Globus pallidus (tissue), 1 donor: ENCODE results near the gene INKA1.
A peak's percentile ranks its signal among the peaks of the same experiment; 100 is the strongest.

Source experiments
- DNase-seq: peaks from one replicate; pipeline ENCODE4 v3.0.0-alpha.2; 2015; ENCODE audit warnings: low spot score

Gene INKA1

DNA sequence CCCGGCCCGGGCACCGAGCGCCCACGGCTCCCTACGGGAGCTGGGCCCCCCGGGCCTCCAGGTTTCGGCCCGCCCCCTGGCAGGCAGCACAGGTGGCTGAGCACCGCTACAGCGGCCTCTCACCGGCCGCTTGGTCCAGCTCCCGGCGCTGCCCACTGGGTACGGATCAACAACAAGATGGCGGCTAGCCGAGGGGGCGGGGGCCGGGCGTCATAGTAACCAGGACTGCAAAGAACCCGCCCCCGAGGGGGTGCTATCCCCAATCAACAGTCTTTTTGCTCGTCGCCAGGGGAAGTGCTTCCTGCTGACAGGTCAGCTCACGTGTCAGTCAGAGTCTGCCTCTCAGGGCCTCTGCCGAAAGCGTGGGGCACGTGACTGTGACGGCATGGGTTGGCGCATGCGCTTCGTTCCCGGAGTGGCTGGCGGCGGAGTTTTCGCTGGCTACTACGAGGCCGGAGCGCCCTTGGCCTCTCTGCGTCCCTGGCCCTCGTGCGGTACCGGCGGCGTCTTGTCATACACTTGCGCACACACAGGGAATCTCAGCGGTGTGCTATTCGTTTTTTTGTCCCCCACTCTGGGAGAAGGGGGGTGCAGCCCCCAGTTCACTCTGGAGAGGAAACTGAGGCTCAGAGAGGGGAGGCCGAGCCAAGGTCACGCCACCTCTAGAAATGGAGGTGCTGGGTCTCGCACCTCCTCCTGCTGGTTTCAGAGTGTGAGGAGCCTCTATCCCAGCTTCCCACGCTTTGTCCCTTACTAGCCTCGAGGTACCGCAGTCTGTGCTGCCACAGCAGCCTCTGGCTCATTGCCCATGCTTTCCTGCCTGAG is 16.5 kb upstream of the INKA1 start, which contains the start of gene IP6K1:
IP6K1 (minus strand) TSS at position 186 of the 825 bp plus-strand sequence. CDS start 38,502 bp downstream, outside the sequence.
- DNase-seq, result peak; percentile 100

DNA sequence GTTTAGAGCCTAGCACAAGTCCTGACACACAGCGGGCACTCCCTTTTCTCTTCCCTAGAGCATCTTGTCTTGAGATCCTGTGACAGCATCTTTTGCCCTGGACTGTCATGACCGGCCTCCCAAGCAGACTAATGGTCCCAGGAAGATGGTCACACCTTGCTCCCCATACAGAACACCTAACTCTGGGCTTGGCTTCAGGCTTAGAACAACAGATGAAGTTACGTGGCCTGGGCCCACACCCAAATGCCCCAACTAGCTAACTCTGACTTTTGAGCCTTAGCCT is 15.9 kb upstream of the INKA1 start:
- DNase-seq, result no peak

DNA sequence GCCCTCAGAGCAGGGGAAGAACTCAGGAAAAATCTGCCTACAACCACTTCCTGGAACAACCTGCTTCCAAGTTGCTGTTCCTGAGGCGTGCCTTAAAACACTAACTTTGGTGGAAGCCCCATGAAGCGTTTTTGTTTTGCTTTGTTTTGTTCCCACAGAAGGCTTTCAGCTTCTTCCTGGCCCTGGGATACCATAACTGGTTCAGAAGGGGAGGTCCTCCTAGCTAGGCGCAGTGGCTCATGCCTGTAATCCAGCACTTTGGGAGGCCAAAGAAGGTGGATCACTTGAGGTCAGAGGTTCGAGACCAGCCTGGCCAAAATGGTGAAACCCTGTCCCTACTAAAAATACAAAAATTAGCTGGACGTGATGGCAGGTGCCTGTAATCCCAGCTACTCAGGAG is 15.5 kb upstream of the INKA1 start:
- no peak for DNase-seq

DNA sequence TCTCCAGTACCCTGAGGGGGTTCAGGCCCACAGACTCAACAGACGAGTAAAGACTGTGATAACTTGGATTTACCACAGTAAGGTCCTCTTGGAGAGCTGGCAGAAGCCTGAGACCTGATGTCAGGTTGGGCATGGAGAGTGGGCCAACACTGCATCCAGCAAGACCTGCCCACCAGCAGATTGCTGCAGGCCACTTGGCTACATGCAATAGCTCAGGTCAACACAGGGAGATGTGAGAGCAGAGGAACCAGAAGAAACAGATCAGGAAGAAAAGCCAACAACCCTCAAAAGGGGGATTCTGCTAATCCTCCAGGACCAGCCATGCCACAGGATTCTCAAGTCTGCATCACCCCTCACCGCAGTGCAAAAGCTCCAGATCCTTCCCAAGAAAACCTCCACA is 15.0 kb upstream of the INKA1 start:
- DNase-seq, result no peak

DNA sequence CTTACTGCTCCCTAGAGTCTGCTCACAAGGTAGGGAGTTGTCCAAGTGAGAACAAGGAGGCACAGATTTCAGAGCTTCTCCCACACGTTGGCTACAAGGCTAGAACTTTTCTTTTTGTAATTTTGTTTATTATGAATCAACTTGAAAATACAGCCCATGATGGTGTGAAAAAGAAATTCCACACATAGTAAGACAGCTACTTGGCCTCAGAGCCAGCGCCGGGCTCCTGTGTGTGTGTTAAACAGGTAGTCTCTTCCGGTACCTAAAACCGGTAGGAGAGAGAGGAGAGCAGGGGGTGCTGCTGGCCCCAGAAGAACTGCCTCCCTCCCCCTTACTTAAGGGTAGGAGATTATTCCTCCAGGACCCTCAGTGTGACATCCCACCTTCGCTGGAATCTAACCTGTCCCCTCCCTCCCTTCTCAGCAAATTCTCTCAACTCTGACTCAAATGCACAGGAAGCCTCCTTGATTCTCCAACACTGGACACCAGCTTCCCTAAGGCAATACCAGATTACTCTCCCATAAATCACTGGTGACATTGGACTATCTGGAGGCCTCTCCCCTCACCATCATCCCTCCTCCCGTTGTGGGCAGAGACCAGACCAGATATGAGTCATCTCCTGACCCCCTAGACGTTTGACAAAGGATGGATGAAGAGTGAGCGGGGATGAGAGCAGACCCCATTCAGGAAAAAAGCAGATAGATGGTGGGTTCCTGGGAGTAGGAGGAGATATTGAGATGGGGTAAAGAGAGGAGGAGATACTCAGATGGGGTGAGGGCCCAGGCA is 12.2 kb upstream of the INKA1 start:
- DNase-seq, result no peak

DNA sequence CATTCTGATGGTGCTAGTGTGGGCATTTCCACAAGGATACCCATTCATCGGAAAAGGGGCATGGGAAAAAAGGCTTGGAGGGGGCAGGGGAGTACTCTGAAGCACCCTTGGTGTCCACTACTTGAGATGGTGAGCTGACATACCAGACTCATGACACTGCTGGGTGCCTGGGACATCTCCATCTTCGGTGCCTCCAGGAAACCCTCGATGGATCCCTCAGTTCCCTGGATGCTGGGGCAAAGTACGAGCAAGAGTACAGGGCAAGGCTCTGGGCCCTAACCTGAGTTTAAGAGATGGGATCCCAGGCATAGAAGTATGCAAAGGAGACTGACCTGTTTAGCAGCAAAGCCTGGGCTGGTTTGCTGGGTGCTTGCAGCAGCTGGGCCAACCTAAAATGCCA is 11.5 kb upstream of the INKA1 start:
- no peak for DNase-seq

DNA sequence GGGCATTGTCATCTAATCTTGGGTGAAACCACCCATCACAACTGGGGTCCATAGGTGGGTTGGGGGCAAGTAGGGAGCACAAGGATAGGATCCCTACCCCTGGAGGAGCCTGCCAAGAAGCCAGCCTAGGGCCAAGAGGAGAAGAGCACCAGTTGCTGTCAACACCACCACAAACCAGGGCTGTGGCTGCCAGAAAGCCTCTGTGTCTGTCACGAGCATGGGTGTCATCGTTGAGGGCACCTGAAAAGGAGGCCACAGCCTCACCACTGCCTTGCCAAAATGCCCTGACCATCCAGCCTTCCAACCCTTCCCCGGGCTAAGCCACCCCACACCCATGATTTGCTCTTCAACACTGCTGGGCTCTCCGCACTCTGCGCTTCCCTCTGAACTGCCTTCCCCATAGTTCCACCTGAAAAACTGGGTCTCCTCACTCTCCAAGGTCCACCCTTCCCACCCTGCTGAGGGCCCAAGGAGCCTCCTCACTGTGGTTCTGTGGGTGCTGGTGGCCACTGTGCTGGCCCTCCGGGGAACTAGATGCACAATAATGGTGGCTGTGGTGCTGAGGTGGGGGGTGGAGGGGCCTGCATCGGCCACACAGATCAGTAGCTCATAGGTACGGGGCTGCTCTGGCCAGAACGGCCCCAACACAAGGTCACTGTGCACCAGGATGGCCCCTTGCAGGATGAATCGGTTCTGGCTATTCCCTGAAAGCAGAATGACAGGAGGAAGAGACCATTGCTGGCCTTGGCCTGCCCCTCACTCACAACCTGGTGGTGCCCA is 10.5 kb upstream of the INKA1 start:
- DNase-seq, result no peak

DNA sequence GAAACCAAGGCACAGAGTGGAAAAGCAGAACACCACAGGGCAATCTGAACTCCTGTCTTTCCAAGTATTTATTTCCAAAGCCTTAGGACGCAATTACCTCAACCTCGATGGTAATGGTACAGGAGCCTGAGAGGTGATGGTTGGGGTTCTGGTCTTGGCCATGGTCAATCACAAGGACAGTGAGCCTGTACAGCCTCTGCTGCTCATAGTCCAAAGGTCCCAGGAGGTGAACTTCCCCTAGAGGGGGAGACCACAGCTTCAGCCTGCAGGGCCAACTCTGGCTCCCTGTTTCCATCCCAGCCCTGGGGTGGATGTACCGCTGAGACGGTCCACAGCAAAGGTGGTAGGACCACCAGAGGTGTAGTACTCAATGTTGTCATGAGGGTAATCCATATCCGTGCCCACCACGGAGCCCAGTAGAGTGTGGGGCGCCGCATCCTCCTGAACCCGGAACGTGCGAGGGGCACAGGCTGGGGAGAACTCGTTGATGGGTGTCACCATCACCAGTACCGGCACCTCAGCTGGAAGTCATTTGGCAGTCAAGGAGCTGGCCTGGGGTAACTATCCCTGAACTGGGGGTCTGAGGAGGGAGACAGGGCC is 9.5 kb upstream of the INKA1 start:
- no peak for DNase-seq

DNA sequence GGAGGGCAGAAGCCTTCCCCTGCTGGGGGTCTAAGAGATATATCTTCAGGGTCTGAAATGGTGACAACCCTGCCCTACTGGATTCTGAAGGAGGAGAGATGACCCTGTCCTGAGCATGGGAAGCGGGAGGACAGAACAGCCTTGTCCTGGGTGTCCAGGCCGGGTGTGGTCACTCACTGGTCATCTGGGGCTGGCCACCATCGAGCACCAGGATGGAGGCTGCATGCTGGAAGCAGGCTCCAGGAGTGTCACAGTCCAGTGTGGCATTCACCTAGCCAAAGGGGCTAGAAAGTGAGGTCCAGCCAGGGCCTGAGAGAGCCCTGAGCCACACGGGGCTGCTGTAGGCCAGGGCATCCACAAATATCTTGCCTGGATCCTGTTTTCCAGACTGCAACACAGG is 8.6 kb upstream of the INKA1 start:
- DNase-seq, result no peak

DNA sequence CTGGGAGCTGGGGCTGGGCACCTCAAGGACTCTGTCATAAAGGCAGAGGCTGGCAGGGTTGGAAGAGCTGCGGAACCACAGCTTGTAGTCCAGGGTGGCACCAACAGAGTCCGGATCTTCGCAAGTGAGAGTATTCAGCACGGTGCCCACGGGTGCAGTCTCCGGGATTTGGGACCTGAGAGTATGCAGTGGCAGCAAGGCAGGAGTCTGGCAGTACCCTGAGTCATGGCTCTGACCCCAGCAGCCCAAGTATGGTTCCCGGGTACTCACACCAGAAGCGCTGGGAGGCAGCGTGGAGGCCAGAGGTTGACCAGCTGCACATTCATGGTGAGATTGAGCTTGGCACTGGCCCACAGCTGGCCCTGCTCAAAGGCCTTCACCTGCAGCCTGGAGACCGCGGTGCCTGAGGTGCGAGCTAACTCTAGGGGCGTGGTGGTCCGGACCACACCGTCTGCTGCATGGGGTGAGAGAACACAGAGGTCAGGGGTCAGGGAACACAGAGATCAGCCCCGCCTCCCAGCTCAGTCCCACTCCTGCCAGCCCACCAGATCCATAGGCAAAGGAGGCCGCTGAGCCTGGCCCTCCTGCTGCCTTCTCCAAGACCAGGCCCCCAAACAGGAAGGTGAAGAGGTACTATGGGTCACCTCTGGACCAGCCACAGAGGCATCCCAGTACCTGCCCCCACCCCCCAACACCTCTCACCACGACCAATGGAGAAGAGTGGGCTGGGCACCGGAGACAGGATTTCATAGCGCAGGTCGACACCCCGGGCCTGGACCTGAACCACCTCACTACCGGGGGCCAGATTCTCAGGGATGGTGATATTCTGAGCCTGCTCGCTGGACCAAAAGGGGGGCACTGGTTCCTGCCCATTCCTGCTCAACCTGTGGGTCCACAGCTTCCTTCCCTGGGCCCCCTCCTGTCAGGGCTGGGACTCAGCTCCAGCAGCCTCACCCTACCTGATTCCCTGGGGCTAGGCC is 7.8 kb upstream of the INKA1 start:
- DNase-seq, result no peak

DNA sequence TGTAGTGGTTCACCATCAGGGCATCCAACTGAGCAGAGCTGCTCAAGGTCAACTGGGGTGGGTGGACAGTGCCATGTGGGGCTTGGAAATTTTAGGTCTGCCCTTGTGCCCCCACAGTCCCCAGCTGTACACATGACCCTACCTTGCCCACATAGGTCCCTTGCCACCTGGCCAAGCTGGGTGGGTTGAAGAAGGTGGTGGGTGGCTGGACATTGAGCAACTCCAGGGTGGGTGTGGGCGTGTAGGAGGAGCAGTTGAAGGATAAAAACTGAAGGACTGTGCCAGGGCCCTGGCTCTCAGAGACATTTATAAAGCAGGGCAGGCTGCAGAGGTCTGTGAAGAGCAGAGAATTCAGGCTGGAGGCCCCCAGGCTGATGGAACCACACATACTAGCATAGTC is 4.0 kb upstream of the INKA1 start:
- DNase-seq, result no peak

DNA sequence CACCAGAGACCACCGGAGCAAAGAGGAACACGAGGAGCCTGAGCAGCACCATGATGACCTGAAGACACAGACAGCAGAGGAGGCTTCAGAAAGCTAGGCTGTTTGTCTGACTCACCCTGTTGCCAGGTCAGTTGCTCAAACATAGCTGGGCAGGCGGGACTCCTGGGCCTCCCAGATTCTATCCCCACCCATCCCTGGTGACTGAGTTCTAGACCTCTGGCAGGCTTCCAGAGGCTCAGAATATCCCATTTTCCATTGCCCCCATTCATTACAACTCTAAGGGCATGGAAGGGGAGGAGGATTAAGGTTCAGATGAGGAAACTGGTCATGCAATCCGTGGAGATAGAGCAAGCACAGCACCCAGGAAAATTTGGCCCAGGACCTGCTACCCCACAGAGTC is 3.3 kb upstream of the INKA1 start, which contains the start of gene CDHR4:
CDHR4 (minus strand) TSS at position 113 of the 400 bp plus-strand sequence; CDS start at position 52, 61 bp downstream.
- DNase-seq, result no peak

DNA sequence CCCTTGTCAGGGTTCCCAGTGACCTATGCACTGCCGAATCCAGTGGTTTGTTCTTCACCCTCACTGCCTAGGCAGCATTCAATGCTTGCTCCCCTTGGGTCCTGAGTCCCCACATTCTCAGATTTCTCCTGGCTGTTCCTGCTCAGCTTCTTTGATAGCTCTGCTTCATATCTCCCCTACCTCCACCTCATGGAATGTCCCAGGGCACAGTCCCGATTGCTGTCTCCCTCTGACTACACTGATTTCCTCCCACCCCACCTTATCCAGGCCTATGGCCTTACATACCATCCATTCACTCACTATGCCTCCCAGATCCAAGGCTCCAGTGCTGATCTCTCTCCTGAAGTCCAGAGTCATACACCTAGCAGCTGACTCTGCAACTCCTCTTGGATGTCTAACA is 1.9 kb upstream of the INKA1 start:
- no peak for DNase-seq

DNA sequence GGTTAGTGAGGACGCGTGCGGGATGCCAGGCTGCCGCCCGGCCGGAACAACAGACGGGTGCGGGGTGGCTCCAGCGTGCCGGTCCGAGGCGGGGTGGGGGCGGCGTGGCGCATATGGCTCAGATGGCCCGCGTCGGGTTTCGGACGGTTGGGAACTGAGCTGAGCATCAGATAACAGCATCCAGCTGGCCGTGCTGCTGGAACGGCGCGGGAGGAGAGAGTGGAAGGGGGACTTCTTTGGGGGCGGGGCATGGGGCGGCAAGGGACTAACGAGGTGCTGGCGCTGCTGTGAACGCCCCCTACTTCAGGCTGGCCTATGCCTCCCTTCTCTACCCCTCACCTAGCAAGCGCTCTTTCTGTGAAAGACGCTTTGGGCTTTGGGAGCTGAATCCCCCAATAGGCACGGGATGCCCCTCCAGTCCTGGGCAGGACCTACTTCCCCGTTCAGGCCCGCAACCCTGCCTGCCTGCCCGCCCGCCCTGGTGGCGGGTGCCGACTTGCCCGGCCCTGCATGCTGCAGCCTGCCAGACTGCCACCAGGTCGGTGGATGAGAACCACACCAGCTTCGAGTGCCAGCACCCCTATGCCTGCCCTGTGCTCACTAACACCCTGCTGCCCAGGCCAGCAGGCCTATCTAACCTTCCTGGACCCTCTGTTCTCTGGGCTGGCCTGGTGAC is 542 bp downstream of the INKA1 start:
- peak; percentile 22 for DNase-seq

DNA sequence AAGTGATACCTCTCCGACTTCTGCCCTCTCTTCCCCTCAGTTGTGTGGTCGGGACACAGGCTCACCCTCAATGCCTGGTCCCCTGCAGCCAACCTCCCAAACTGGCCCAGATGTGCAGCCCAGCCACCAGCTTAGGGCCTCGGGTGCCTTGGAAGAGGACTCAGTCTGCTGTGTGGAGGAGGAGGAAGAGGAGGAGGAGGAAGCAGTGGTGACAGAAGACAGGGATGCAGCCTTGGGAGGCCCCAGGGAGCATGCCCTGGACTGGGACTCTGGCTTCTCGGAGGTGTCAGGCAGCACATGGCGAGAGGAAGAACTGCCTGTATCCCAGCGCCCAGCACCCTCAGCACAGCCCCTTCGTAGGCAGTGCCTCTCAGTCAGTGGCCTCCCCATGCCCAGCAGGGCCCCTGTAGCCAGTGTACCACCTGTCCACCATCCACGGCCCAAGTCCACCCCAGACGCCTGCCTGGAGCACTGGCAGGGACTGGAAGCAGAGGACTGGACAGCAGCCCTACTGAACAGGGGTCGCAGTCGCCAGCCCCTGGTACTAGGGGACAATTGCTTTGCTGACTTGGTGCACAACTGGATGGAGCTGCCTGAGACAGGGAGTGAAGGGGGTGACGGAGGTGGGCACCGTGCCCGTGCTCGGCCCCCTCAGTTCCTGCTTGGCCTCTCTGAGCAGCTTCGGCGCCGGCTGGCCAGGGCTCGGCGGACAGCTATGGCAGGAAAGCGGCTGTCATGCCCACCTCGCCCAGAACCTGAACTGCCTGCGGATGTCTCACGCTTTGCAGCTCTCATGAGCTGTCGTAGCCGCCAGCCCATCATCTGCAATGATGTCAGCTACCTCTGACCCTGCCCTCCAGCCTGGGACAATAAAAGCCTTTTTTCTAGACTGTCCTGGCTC is 1.3 kb downstream of the INKA1 start:
- no peak for DNase-seq

DNA sequence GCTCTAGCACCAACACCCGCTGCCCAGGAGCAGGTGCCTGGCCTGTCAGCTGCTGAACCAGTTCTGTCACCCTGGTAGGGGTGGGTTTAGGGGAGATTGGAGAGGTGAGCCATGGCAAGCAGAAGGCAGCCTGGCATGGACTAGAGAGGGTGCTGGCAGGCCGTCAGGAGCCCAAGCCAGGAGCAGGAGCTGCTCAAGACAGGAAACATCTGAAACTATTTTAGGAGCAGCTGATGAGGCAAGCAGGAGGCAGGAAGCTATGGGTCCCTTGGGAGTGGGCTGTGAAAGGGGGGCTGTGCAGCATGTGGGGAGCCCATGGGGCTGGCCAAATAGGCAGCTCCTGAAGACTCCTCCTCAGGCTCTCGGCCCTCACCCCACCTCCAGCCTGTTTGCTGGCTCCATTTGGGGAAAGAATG is 2.3 kb downstream of the INKA1 start:
- DNase-seq, result peak; percentile 58

DNA sequence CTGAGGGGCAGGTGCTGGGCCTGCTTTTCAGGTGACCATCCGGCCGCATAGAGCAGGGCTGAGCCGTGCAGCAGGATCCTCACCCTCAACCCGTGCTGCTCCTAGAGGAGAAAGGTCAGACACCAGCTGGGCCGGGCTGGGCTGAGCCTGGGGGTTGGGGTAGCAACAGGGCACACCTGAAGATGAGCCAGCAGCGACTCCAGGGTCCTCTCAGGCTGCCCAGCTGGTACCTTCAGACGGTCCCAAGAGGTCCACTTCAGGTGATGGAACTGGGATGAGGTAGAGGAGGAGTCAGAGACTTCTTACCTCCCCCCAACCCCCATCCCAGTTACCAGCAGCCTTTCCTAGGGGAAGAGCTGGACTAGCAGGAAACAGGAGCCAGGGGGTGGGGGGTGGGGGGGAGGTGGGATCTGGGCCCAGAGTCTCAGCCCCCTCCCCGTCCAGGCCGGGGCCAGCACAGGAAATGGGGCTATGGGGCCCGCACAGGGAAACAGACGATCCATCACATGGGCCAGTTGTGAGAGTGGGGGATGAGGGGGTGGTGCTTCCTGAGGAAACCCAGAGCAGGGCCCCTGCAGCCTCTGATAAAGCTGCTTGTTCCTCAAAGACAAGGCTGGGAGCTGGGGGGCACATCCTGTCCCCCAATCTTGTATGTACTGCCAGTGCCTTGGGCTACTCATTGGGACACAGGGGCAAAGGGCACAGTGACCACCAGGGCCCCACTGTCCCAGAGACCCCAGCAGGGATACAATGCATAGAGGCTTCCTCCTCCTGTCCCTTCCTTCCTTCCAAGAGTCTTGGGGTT is 3.0 kb downstream of the INKA1 start:
- peak; percentile 58 for DNase-seq

DNA sequence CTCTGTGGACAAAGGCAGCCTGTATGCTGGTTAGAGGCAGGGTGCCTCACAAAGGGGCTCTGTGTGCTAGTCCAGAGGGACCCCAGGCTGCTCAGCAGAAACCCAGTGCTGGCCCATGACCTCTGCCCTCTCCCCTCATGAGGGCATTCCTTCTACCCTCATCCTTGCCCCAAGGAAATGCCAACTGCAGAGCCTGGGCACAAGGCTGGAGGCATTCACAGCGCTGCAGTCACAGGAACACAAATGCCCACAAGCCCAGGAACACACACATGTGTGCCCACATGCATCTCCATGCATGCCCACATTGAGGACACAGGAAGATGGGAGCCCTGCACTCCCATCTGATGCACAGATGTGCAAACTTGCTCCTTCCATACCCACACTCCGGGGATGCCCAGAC is 3.8 kb downstream of the INKA1 start:
- DNase-seq, result no peak
